ENCODE data around the gene ITPRIP.

DNA sequence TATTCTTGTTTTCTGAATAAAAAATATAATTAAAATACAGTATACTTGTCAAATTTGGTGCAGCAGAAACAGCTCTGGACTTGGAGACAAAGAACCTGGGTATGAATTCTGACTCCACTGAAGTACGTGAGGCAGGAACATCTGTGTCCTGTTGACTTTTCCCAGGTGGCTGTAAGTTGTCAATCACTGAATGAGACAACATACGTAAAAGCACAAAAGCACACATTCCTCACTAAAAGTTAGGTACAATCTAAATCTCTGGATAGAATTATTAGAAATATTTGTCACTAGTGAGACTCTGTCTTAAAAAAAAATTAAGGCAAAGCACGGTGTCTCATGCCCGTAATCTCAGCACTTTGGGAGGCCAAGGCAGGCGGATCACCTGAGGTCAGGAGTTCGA, 33.5 kb upstream of the ITPRIP start:
- TF ChIP-seq EZH2phosphoT487 (IDR thresholded peaks at IDR 0.05) = no peak
- TF ChIP-seq, protein P1, sequence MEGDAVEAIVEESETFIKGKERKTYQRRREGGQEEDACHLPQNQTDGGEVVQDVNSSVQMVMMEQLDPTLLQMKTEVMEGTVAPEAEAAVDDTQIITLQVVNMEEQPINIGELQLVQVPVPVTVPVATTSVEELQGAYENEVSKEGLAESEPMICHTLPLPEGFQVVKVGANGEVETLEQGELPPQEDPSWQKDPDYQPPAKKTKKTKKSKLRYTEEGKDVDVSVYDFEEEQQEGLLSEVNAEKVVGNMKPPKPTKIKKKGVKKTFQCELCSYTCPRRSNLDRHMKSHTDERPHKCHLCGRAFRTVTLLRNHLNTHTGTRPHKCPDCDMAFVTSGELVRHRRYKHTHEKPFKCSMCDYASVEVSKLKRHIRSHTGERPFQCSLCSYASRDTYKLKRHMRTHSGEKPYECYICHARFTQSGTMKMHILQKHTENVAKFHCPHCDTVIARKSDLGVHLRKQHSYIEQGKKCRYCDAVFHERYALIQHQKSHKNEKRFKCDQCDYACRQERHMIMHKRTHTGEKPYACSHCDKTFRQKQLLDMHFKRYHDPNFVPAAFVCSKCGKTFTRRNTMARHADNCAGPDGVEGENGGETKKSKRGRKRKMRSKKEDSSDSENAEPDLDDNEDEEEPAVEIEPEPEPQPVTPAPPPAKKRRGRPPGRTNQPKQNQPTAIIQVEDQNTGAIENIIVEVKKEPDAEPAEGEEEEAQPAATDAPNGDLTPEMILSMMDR (IDR thresholded peaks at IDR 0.05) = no peak

Measured in neural progenitor cell (in vitro differentiated cells).